ENCODE measurements around the gene PRRX2. TPM values are rescaled to one million over a fixed set of nuclear protein-coding genes. Genes with fewer than 3 reads are reported as not detected.

The PRRX2 gene
- total and polyA plus RNA-seq, 2 of the 13 experiments (the other 11 are each of a cell fraction or from before 2014, with no cell fraction given), result 0.05 TPM; not detected in 1

DNA sequence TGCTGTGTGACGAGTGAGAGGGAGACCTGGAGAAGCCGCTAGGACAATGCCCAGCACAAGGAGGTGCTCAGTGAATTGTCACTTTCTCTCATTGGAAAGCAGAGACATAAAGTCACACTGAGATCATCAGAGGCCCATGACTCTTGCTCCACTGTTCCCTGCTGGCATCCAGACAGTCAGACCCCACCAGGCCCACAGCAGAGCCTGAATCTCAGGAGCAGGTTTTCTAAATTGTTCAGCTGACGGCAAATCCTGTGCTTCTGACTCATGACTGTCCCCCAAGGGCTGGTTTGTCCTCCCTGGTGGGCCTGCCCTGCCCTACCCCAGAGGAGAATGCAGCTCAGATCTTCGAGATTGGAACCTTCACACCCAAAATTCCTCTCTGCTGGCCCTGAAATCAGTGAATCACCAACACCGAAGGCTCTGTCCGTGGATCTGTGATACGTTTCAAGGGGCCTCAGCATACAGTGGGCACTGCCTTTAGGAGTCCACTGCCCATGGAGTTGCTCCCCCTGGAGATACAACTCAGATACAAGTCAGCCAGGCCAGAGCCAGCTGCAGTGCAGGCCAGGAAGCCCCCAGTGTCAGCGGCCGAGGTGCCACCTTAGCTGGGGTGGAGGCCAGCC is 84.7 kb downstream of the PRRX2 start (continued):
- TF ChIP-seq, protein P1, sequence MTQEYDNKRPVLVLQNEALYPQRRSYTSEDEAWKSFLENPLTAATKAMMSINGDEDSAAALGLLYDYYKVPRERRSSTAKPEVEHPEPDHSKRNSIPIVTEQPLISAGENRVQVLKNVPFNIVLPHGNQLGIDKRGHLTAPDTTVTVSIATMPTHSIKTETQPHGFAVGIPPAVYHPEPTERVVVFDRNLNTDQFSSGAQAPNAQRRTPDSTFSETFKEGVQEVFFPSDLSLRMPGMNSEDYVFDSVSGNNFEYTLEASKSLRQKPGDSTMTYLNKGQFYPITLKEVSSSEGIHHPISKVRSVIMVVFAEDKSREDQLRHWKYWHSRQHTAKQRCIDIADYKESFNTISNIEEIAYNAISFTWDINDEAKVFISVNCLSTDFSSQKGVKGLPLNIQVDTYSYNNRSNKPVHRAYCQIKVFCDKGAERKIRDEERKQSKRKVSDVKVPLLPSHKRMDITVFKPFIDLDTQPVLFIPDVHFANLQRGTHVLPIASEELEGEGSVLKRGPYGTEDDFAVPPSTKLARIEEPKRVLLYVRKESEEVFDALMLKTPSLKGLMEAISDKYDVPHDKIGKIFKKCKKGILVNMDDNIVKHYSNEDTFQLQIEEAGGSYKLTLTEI (CRISPR knock-in tag; conservative IDR thresholded peaks at IDR 0.05), result no peak
- TF ChIP-seq ZNF563 (CRISPR knock-in tag; IDR thresholded peaks at IDR 0.05), result no peak
- TF ChIP-seq BRD4 (CRISPR knock-in tag; IDR thresholded peaks at IDR 0.05), result no peak
- TF ChIP-seq ZNF432 (CRISPR knock-in tag; IDR thresholded peaks at IDR 0.05; ENCODE audit: borderline replicate concordance), result no peak

DNA sequence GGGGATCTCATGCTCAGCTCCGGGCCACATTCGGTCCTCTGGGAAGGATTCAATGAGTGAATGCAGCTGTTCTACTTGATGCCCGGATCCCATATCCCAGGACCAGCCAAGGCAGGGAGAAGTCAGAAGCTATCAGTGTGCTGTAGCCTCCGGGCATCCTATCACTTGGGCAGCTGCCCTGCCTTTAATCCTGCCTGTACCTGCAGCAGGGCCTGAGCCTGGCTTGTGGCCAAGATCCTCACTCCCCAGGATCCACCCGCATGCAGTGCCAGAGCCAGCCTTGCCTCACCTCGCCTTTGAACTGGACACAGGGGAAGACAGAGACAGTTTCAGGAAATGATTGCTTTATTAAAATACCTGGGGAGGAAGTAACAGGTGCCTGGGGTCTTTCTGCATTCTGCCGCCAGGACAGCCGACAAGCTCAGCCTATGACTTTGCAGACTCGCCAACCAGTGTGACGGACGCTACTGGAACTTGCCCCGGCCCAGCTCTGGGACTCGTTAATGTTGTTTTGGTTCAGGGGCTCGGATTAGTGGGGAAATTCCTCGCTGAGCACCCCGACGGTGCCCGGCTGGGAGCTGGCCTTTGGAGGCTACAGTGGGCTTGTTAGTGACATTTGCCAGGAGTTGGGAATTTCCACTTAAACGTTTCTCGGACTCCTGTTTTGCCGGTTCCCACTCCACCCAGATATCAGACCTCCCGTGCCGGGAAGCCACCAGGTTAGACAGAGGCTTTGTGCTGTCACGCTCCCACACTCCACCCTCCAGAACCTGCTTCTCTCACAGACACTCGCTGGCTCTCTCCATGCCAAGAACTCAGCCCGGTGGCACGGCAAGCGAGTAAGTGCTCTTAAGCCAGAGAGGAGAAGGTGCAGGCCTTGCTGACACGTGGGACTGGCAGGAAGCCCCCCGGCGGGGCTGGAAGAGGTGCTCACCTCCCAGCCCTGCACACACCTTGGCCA is 86.7 kb downstream of the PRRX2 start:
- ChIA-PET POLR2A (no interaction called here), CTCF (ENCODE audit: low intra/inter-chr PET ratio, low total read pairs) (no interaction called here)
- WGBS (ENCODE audit: low lambda C conversion rate), result 9% methylated on average over 25 of the region's 31 CpGs
- H2AFZ ChIP-seq (ENCODE audit: low read length), result no peak overlapping the region
- TF ChIP-seq ZNF451 (CRISPR knock-in tag; IDR thresholded peaks at IDR 0.05) (no peak), NFYC (CRISPR knock-in tag; IDR thresholded peaks at IDR 0.05) (no peak), ZNF674 (CRISPR knock-in tag; IDR thresholded peaks at IDR 0.05; ENCODE audit: low read depth) (no peak), KDM5A (IDR thresholded peaks at IDR 0.05; ENCODE audit: borderline replicate concordance, low read length) (no peak), ZNF256 (CRISPR knock-in tag; conservative IDR thresholded peaks at IDR 0.05) (no peak)
- H3K4me1 ChIP-seq (ENCODE audit: insufficient read depth, low read length), result peaks cover 17% of the 10 kb centered on the region
- H3K9ac ChIP-seq (ENCODE audit: insufficient read depth, low read depth, low read length), result no peak overlapping the region
- no peak overlapping the region for H3K27ac ChIP-seq (ENCODE audit: extremely low read length, insufficient read depth, low read length)
- no peaks in the 10 kb centered on the region for H4K20me1 ChIP-seq (ENCODE audit: insufficient read depth, low read length)
- H3K9me3 ChIP-seq (ENCODE audit: low read length), result no peaks in the 10 kb centered on the region
- BruUV-seq (replicated peaks), result no TSS peak
- no peaks in the 10 kb centered on the region for H3K79me2 ChIP-seq (ENCODE audit: insufficient read depth, low read length)
- FAIRE-seq, result no peak
- peak overlapping the region; percentile 50 for H3K4me2 ChIP-seq (ENCODE audit: low read depth, low read length)
- H3K4me3 ChIP-seq (replicated peaks in 1 of 3; ENCODE audit: insufficient read depth in 1 of 3, low read depth in 2 of 3, low read length in 3 of 3), result peak overlapping the region in 1 of 3 experiments; percentile 47; a peak in 1 of 6 replicates
- peak; percentile 61 for ATAC-seq
- no peak for DNase-seq (ENCODE audit: low spot score)
- intact Hi-C loops (cut with micrococcal nuclease; ENCODE audit: unreplicated experiment) (loop anchor here (5.0 kb wide), 1 partner anchor 40 kb away; no protein-coding TSS in a partner anchor), in situ Hi-C loops (cut with HindIII; ENCODE audit: extremely low pct_ligation_motif_present, low pct_unique_long_range_greater_than_20kb) (no loop called here)
- no peaks in the 10 kb centered on the region for H3K36me3 ChIP-seq (replicated peaks in 1 of 2; ENCODE audit: control insufficient read depth in 1 of 2, insufficient read depth in 2 of 2, low read length in 2 of 2)
- peaks cover 7 to 64% of the 10 kb centered on the region in 2 experiments for H3K27me3 ChIP-seq (ENCODE audit: control insufficient read depth in 1 of 2, insufficient read depth in 2 of 2, low read length in 2 of 2)

Measured in HepG2 (cell line).